ENCODE results near the gene SUCLG2.

SUCLG2 gene

GRCh38 chr3:67648701-67649100, 5.7 kb downstream of the SUCLG2 start:
- no peak for DNase-seq (ENCODE audit: low read depth in 2 of 2)

- DNase-seq (ENCODE audit: low read depth in 2 of 2) = no peak
These were observed 6.2 kb downstream of the SUCLG2 start for GRCh38 chr3:67648229-67648628.

- no peak for DNase-seq (ENCODE audit: low read depth in 2 of 2)
These were observed 7.0 kb downstream of the SUCLG2 start for GRCh38 chr3:67647390-67647878.

GRCh38 chr3:67646586-67647234, 7.7 kb downstream of the SUCLG2 start:
- DNase-seq (ENCODE audit: low read depth in 2 of 2) = no peak

- no peak for DNase-seq (ENCODE audit: low read depth in 2 of 2)
These were observed 9.6 kb downstream of the SUCLG2 start for GRCh38 chr3:67644827-67645226.

GRCh38 chr3:67642734-67643133, 11.7 kb downstream of the SUCLG2 start:
- no peak for DNase-seq (ENCODE audit: low read depth in 2 of 2)

GRCh38 chr3:67642190-67642589, 12.2 kb downstream of the SUCLG2 start:
- no peak for DNase-seq (ENCODE audit: low read depth in 2 of 2)

- no peak for DNase-seq (ENCODE audit: low read depth in 2 of 2)
These were observed 13.0 kb downstream of the SUCLG2 start for GRCh38 chr3:67641451-67641850.

- DNase-seq (ENCODE audit: low read depth in 2 of 2) = no peak
These were observed 14.3 kb downstream of the SUCLG2 start for GRCh38 chr3:67640023-67640660.

GRCh38 chr3:67637255-67637900, 17.0 kb downstream of the SUCLG2 start:
- no peak for DNase-seq (ENCODE audit: low read depth in 2 of 2)

GRCh38 chr3:67635806-67636205, 18.6 kb downstream of the SUCLG2 start:
- no peak for DNase-seq (ENCODE audit: low read depth in 2 of 2)

- no peak for DNase-seq (ENCODE audit: low read depth in 2 of 2)
These were observed 19.2 kb downstream of the SUCLG2 start for GRCh38 chr3:67635257-67635656.

GRCh38 chr3:67630666-67631362, 23.6 kb downstream of the SUCLG2 start:
- no peak for DNase-seq (ENCODE audit: low read depth in 2 of 2)

GRCh38 chr3:67624687-67625086, 29.7 kb downstream of the SUCLG2 start:
- no peak for DNase-seq (ENCODE audit: low read depth in 2 of 2)

- DNase-seq (ENCODE audit: low read depth in 2 of 2) = no peak
These were observed 30.3 kb downstream of the SUCLG2 start for GRCh38 chr3:67624078-67624477.

GRCh38 chr3:67622652-67623051, 31.8 kb downstream of the SUCLG2 start:
- no peak for DNase-seq (ENCODE audit: low read depth in 2 of 2)

- no peak for DNase-seq (ENCODE audit: low read depth in 2 of 2)
These were observed 33.5 kb downstream of the SUCLG2 start for GRCh38 chr3:67620869-67621268.

GRCh38 chr3:67619991-67620390, 34.4 kb downstream of the SUCLG2 start:
- no peak for DNase-seq (ENCODE audit: low read depth in 2 of 2)

- no peak for DNase-seq (ENCODE audit: low read depth in 2 of 2)
These were observed 36.9 kb downstream of the SUCLG2 start for GRCh38 chr3:67617518-67617917.

GRCh38 chr3:67616046-67616445, 38.4 kb downstream of the SUCLG2 start:
- DNase-seq (ENCODE audit: low read depth in 2 of 2) = no peak

- no peak for DNase-seq (ENCODE audit: low read depth in 2 of 2)
These were observed 40.2 kb downstream of the SUCLG2 start for GRCh38 chr3:67614195-67614594.

- no peak for DNase-seq (ENCODE audit: low read depth in 2 of 2)
These were observed 44.0 kb downstream of the SUCLG2 start for GRCh38 chr3:67610458-67610857.
